NT2/D1 (cell line): ENCODE results near the gene APCDD1.

Experiments
- SUZ12 ChIP-seq: IDR thresholded peaks from 2 replicates; pipeline ENCODE4 v1.6.1; 2011; ENCODE audit not compliant: insufficient read length, insufficient read depth; ENCODE audit errors: extremely low read depth
- YY1 ChIP-seq: IDR thresholded peaks from 2 replicates; pipeline ENCODE4 v1.6.1; 2011; ENCODE audit not compliant: insufficient read length, insufficient read depth
- ZNF274 ChIP-seq: IDR thresholded peaks from 2 replicates; pipeline ENCODE4 v1.6.1; 2011; ENCODE audit warnings: mild to moderate bottlenecking, low read depth, low read length

DNA sequence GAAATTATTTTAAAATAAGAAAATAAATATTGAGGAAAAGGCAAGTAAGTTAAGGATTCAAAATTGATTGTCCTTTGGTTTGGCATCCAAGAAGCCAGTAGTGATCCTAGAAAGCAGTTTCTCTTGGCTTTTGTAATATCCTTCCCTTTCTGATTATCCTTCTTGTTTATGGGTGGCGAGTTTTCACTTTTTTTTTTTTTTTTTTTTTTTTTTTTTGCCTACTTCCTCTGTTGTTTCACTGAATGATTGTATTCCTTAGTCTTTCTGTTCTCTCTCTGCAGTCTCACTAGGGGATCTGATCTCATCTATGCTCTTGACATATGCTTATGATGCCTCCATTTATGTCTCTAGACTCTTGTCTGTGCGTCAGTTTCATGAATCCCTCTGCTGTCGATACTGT is 75.6 kb downstream of the APCDD1 start:
- TF ChIP-seq SUZ12 (no peak), ZNF274 (no peak), YY1 (no peak)
